Effector CD8-positive, alpha-beta T cell (primary cell): ENCODE measurements around the gene DNAJB6.
"Not testable (repeated sequence)": the region's sequence is repeated elsewhere in the genome, so short reads cannot be mapped to it uniquely, and the experiment has no call there.

ENCODE experiments used
- DNase-seq: peaks from one replicate; lab custom pipeline; 2025; lab: John Stamatoyannopoulos, UW

The DNAJB6 gene

GRCh38 chr7:157442993-157443831 lies 106.4 kb downstream of the DNAJB6 start:
- DNase-seq = no peak

- DNase-seq = no peak
Observed at GRCh38 chr7:157444011-157444842, 107.4 kb downstream of the DNAJB6 start.

GRCh38 chr7:157444843-157445135 lies 108.0 kb downstream of the DNAJB6 start:
- no peak for DNase-seq

- no peak for DNase-seq
Observed at GRCh38 chr7:157445246-157445955, 108.6 kb downstream of the DNAJB6 start.

GRCh38 chr7:157445956-157446295 lies 109.1 kb downstream of the DNAJB6 start:
- no peak for DNase-seq

- DNase-seq = no peak
Observed at GRCh38 chr7:157446322-157446721, 109.5 kb downstream of the DNAJB6 start.

- not testable (repeated sequence) for DNase-seq
Observed at GRCh38 chr7:157454003-157454402, 117.2 kb downstream of the DNAJB6 start.

GRCh38 chr7:157457355-157458253 lies 120.8 kb downstream of the DNAJB6 start:
- DNase-seq = no peak

- no peak for DNase-seq
Observed at GRCh38 chr7:157458254-157458633, 121.4 kb downstream of the DNAJB6 start.

GRCh38 chr7:157459966-157460365 lies 123.2 kb downstream of the DNAJB6 start:
- no peak for DNase-seq

- no peak for DNase-seq
Observed at GRCh38 chr7:157460721-157461120, 123.9 kb downstream of the DNAJB6 start.

GRCh38 chr7:157461573-157462418 lies 125.0 kb downstream of the DNAJB6 start:
- no peak for DNase-seq

GRCh38 chr7:157462419-157462771 lies 125.6 kb downstream of the DNAJB6 start:
- no peak for DNase-seq

- no peak for DNase-seq
Observed at GRCh38 chr7:157462840-157463239, 126.0 kb downstream of the DNAJB6 start.

GRCh38 chr7:157463245-157463644 lies 126.4 kb downstream of the DNAJB6 start:
- no peak for DNase-seq

- no peak for DNase-seq
Observed at GRCh38 chr7:157464111-157464970, 127.5 kb downstream of the DNAJB6 start.

GRCh38 chr7:157464971-157465886 lies 128.4 kb downstream of the DNAJB6 start:
- DNase-seq = no peak
